Measurements from ENCODE around the gene CCSER2.
"Not testable (repeated sequence)": the region's sequence is repeated elsewhere in the genome, so short reads cannot be mapped to it uniquely, and the experiment has no call there.

Gene CCSER2

DNA sequence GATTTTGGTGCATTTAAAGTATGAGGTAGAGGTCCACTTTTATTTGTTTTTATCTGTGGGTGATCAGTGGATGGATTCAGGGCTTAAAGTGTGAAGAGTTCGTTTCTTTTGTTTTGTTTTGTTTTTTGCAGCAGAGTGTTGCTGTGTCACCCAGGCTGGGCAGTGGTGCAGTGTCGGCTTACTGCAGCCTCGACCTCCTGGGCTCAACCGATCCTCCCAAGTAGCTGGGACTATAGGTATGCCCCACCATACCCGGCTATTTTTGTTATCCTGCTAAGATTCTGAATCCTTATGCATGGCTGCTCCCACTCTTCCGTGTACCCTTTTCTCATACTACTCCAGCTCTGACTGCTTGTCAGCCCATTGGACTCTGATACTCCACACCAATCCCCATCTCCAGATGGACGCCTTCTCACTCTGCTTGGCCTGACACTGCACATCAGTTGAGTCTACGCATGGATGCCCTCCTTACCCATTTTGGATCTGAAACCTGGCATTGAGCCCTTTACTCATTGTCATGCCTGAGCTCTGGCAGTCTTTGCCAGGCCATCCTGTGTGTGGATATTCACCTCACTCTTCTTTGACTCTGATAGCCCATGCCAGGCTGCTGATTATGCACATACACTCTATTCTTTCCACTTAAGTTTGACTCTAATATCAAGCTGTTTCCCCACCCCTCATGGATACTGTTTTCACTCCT is 119.5 kb downstream of the CCSER2 start:
- in situ Hi-C loops (cut with HindIII; ENCODE audit: low sequenced_read_pairs), result no loop called here
- H3K4me3 ChIP-seq (ENCODE audit: low read depth, low read length), result no peak overlapping the region
- no peak for DNase-seq (ENCODE audit: low read depth, low spot score)
- TF ChIP-seq CTCF (IDR thresholded peaks at IDR 0.05; ENCODE audit: low read depth, low read length), result no peak

- DNase-seq (ENCODE audit: low read depth, low spot score); in situ Hi-C loops (cut with HindIII; ENCODE audit: low sequenced_read_pairs); H3K4me3 ChIP-seq (ENCODE audit: low read depth, low read length): not testable (repeated sequence)
These were observed 121.0 kb downstream of the CCSER2 start for GRCh38 chr10:84449351-84449750.

DNA sequence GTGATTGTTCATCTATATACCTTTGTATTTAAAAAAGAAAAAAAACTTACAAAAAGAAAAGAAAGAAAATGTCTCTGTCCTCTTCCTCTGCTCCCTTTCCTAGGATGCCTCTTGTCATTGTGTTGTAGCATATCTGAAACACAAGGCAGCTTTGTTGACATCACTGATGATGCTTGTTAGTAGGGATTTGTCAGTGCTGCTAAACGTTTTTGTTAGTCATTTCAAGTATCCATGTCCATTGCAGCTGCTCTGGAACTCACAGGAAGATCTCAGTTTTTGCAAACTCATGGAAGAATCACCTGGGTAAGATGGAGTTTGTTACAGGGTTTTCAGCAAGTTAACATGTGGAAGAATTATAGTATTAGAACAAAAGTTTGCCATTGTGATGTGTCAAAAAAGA is 123.6 kb downstream of the CCSER2 start:
- in situ Hi-C loops (cut with HindIII; ENCODE audit: low sequenced_read_pairs), result no loop called here
- no peak for DNase-seq (ENCODE audit: low read depth, low spot score)
- TF ChIP-seq CTCF (IDR thresholded peaks at IDR 0.05; ENCODE audit: low read depth, low read length), result no peak
- no peak overlapping the region for H3K4me3 ChIP-seq (ENCODE audit: low read depth, low read length)

- TF ChIP-seq CTCF (IDR thresholded peaks at IDR 0.05; ENCODE audit: low read depth, low read length), result no peak
- in situ Hi-C loops (cut with HindIII; ENCODE audit: low sequenced_read_pairs), result no loop called here
- H3K4me3 ChIP-seq (ENCODE audit: low read depth, low read length), result no peak overlapping the region
- no peak for DNase-seq (ENCODE audit: low read depth, low spot score)
These were observed 124.9 kb downstream of the CCSER2 start for GRCh38 chr10:84453303-84453702.

GRCh38 chr10:84456126-84456525 is 127.7 kb downstream of the CCSER2 start:
- TF ChIP-seq CTCF (IDR thresholded peaks at IDR 0.05; ENCODE audit: low read depth, low read length), result no peak
- no peak overlapping the region for H3K4me3 ChIP-seq (ENCODE audit: low read depth, low read length)
- in situ Hi-C loops (cut with HindIII; ENCODE audit: low sequenced_read_pairs), result no loop called here
- no peak for DNase-seq (ENCODE audit: low read depth, low spot score)

DNA sequence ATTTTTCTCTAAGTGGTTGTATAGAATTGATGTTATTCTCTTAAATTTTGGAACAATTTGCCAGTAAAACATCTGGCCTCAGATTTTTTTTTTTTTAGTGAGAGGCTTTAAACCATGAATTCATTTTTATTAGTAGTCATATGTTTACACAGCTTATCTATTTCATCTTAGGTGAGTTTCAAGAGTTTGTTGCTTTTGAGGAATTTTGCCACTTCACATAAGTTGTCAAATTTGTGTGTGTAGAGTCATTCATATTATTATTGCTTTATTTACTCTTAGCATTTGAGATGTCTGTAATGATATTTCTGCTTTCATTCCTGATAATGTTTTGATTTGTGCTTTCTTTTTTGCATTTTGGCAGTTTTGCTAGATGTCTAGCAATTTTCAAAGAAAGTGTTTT is 132.1 kb downstream of the CCSER2 start:
- in situ Hi-C loops (cut with HindIII; ENCODE audit: low sequenced_read_pairs), result no loop called here
- TF ChIP-seq CTCF (IDR thresholded peaks at IDR 0.05; ENCODE audit: low read depth, low read length), result no peak

GRCh38 chr10:84469470-84469869 is 141.1 kb downstream of the CCSER2 start:
- DNase-seq (ENCODE audit: low read depth, low spot score), result no peak
- in situ Hi-C loops (cut with HindIII; ENCODE audit: low sequenced_read_pairs), result no loop called here
- H3K4me3 ChIP-seq (ENCODE audit: low read depth, low read length), result no peak overlapping the region
- no peak for TF ChIP-seq CTCF (IDR thresholded peaks at IDR 0.05; ENCODE audit: low read depth, low read length)

More for the DNA sequence above, 132.1 kb downstream of the CCSER2 start:
- no peak overlapping the region for H3K4me3 ChIP-seq (ENCODE audit: low read depth, low read length)
- no peak for DNase-seq (ENCODE audit: low read depth, low spot score)

All from astrocyte of the spinal cord (primary cell).